NB4 (cell line): ENCODE results near the gene MPHOSPH10.

Source experiments
- CTCF ChIP-seq: IDR thresholded peaks from one replicate; pipeline ENCODE4 v1.5.1; 2012; ENCODE audit warnings: low read depth, low read length
- MAX ChIP-seq: IDR thresholded peaks from 2 replicates; pipeline ENCODE4 v1.6.1; 2011; ENCODE audit warnings: low read depth, low read length

- TF ChIP-seq CTCF (no peak), MAX (no peak)
Measured at GRCh38 chr2:71148506-71149063, 18.2 kb downstream of the MPHOSPH10 start.
